ENCODE measurements around the gene ATG9B. TPM values are rescaled to one million over a fixed set of nuclear protein-coding genes. Genes with fewer than 3 reads are reported as not detected.

Gene ATG9B
- total and polyA plus RNA-seq, 9 of the 15 experiments (the other 6 are each of a cell fraction or from before 2014, with no cell fraction given), result 0.29 to 8.0 (median 2.1) TPM

DNA sequence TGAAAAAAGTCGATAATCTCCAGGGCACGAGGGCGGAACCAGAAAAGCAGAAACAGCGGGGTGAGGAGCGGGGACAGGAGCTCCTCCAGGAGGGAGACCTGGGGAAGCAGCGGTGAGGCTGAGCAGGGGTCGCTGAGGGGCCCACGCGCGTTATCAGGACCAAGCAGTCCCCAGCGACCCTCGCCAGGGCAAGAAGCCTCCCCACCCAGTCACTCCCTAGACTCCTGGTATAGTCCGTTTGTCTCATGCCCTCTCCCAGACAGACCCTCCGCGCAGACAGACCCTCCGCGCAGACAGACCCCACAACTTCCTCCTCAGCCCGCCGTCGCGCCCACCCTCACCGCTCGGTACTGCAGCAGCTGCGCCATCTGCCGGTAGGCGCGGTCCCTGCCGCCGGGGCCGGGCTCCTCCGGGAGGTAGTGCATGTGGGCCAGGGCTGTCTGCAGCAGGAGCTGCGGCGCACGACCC, 6.3 kb downstream of the ATG9B start (continued):
- TF ChIP-seq ZNF253 (CRISPR knock-in tag; conservative IDR thresholded peaks at IDR 0.05) (no peak), HSF4 (CRISPR knock-in tag; IDR thresholded peaks at IDR 0.05; ENCODE audit: borderline replicate concordance) (no peak), KAT7 (CRISPR knock-in tag; IDR thresholded peaks at IDR 0.05; ENCODE audit: borderline replicate concordance) (peak; percentile 74; the same call in 1 of the 2 replicates), ZNF12 (CRISPR knock-in tag; IDR thresholded peaks at IDR 0.05) (no peak; the same call in 1 of the 2 replicates), RBM22 (IDR thresholded peaks at IDR 0.05; ENCODE audit: low read depth, low read length, poor library complexity, severe bottlenecking) (peak; percentile 95), JUN (IDR thresholded peaks at IDR 0.05; ENCODE audit: borderline replicate concordance, low read depth, low read length) (peak; percentile 20; the same call in 1 of the 2 replicates), JUN (CRISPR knock-in tag; IDR thresholded peaks at IDR 0.05; ENCODE audit: borderline replicate concordance) (no peak; the same call in 1 of the 2 replicates), ZNF134 (CRISPR knock-in tag; conservative IDR thresholded peaks at IDR 0.05) (0 out of 2 replicates have a peak, but pooled peaks have one; percentile 22), HDAC1 (IDR thresholded peaks at IDR 0.05) (peak in 1 of 2 experiments; percentile 91; a peak in 2 of 4 replicates), LARP7 (IDR thresholded peaks at IDR 0.05) (peak; percentile 97; the same call in 1 of the 2 replicates), RHOXF2B (CRISPR knock-in tag; conservative IDR thresholded peaks at IDR 0.05) (0 out of 2 replicates have a peak, but pooled peaks have one; percentile 64), ZNF830 (CRISPR knock-in tag; IDR thresholded peaks at IDR 0.05) (0 out of 2 replicates have a peak, but pooled peaks have one; percentile 33), ZNF133 (CRISPR knock-in tag; IDR thresholded peaks at IDR 0.05) (no peak), ZEB2 (IDR thresholded peaks at IDR 0.05) (peak; percentile 52; the same call in 1 of the 2 replicates)
- TF ChIP-seq, protein P1, sequence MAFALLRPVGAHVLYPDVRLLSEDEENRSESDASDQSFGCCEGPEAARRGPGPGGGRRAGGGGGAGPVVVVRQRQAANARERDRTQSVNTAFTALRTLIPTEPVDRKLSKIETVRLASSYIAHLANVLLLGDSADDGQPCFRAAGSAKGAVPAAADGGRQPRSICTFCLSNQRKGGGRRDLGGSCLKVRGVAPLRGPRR (CRISPR knock-in tag; IDR thresholded peaks at IDR 0.05), result no peak; the same call in 1 of the 2 replicates
- TF ChIP-seq, protein P2, sequence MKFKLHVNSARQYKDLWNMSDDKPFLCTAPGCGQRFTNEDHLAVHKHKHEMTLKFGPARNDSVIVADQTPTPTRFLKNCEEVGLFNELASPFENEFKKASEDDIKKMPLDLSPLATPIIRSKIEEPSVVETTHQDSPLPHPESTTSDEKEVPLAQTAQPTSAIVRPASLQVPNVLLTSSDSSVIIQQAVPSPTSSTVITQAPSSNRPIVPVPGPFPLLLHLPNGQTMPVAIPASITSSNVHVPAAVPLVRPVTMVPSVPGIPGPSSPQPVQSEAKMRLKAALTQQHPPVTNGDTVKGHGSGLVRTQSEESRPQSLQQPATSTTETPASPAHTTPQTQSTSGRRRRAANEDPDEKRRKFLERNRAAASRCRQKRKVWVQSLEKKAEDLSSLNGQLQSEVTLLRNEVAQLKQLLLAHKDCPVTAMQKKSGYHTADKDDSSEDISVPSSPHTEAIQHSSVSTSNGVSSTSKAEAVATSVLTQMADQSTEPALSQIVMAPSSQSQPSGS (CRISPR knock-in tag; IDR thresholded peaks at IDR 0.05), result no peak
- TF ChIP-seq, protein P3, sequence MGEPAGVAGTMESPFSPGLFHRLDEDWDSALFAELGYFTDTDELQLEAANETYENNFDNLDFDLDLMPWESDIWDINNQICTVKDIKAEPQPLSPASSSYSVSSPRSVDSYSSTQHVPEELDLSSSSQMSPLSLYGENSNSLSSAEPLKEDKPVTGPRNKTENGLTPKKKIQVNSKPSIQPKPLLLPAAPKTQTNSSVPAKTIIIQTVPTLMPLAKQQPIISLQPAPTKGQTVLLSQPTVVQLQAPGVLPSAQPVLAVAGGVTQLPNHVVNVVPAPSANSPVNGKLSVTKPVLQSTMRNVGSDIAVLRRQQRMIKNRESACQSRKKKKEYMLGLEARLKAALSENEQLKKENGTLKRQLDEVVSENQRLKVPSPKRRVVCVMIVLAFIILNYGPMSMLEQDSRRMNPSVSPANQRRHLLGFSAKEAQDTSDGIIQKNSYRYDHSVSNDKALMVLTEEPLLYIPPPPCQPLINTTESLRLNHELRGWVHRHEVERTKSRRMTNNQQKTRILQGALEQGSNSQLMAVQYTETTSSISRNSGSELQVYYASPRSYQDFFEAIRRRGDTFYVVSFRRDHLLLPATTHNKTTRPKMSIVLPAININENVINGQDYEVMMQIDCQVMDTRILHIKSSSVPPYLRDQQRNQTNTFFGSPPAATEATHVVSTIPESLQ (CRISPR knock-in tag; IDR thresholded peaks at IDR 0.05), result peak; percentile 75; the same call in 1 of the 2 replicates
- TF ChIP-seq, protein P4, sequence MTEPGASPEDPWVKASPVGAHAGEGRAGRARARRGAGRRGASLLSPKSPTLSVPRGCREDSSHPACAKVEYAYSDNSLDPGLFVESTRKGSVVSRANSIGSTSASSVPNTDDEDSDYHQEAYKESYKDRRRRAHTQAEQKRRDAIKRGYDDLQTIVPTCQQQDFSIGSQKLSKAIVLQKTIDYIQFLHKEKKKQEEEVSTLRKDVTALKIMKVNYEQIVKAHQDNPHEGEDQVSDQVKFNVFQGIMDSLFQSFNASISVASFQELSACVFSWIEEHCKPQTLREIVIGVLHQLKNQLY (CRISPR knock-in tag; conservative IDR thresholded peaks at IDR 0.05), result peak in 1 of 2 experiments; percentile 19; a peak in 1 of 4 replicates
- TF ChIP-seq, protein P5, sequence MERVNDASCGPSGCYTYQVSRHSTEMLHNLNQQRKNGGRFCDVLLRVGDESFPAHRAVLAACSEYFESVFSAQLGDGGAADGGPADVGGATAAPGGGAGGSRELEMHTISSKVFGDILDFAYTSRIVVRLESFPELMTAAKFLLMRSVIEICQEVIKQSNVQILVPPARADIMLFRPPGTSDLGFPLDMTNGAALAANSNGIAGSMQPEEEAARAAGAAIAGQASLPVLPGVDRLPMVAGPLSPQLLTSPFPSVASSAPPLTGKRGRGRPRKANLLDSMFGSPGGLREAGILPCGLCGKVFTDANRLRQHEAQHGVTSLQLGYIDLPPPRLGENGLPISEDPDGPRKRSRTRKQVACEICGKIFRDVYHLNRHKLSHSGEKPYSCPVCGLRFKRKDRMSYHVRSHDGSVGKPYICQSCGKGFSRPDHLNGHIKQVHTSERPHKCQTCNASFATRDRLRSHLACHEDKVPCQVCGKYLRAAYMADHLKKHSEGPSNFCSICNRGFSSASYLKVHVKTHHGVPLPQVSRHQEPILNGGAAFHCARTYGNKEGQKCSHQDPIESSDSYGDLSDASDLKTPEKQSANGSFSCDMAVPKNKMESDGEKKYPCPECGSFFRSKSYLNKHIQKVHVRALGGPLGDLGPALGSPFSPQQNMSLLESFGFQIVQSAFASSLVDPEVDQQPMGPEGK (CRISPR knock-in tag; IDR thresholded peaks at IDR 0.05; ENCODE audit: borderline replicate concordance), result no peak
- TF ChIP-seq, protein P6, sequence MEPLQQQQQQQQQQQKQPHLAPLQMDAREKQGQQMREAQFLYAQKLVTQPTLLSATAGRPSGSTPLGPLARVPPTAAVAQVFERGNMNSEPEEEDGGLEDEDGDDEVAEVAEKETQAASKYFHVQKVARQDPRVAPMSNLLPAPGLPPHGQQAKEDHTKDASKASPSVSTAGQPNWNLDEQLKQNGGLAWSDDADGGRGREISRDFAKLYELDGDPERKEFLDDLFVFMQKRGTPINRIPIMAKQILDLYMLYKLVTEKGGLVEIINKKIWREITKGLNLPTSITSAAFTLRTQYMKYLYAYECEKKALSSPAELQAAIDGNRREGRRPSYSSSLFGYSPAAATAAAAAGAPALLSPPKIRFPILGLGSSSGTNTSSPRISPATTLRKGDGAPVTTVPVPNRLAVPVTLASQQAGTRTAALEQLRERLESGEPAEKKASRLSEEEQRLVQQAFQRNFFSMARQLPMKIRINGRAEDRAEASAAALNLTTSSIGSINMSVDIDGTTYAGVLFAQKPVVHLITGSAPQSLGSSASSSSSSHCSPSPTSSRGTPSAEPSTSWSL (CRISPR knock-in tag; IDR thresholded peaks at IDR 0.05; ENCODE audit: borderline replicate concordance), result no peak
